Activated CD4-positive, alpha-beta T cell treated with anti-CD3 and anti-CD28 coated beads, Interleukin-2, amount 50 U/mL, for 16 hours (primary cell): ENCODE results near the gene GNG14.
A peak's percentile ranks its signal among the peaks of the same experiment; 100 is the strongest.
"Not testable (repeated sequence)": the region's sequence is repeated elsewhere in the genome, so short reads cannot be mapped to it uniquely, and the experiment has no call there.

Experiments
- DNase-seq: peaks from one replicate; pipeline ENCODE4 v3.0.0-alpha.2; 2020

GNG14 gene

DNA sequence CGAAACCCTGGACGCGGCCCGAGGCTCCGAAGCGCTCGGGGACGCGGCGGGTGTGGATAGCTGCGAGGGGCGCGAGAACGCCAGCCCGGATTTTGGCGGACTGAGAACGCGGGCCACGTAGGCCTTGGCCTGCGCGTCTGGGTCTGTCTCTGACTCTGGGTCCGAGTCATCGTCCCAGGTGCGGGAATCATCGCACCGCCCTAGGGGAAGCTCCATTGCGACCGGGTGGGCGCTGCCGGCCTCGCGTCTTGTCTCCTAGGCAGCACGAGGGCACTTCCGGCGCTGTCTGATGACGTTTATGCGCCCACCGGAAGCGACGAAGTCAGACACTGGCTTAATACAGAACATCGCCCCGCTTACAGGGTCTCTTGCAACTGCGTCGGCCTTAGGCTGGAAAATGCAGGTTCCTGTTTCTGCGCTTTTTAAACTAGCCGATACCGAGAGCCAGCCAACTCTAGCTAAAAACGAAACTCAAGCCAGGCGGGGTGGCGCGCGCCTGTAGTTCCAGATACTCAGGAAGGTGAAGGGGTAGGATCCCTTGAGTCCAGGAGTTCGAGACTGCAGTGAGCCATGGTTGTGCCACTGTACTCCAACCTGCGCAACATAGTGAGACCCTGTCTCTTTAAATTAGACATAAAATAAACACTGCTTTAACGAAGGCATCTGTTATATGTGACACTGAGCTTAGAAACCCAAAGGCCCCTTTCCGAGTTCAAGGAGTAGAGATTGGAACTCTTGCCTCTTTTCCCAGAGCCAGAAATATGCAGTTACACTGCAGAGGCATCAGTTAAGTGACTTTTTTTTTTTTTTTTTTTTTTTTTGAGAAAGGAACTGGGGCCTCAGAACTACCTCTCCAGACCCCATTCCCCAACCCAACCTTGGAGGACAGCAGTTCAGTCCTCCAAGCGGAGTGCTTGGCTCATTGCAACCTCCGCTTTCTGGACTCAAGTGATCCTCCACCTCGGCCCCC is 8.9 kb downstream of the GNG14 start, which contains the start of gene FBXW9:
Gene FBXW9 (minus strand): TSS at position 266 of the 970 bp plus-strand sequence. CDS start 50 bp downstream, at position 216.
- DNase-seq: peak; percentile 95

DNA sequence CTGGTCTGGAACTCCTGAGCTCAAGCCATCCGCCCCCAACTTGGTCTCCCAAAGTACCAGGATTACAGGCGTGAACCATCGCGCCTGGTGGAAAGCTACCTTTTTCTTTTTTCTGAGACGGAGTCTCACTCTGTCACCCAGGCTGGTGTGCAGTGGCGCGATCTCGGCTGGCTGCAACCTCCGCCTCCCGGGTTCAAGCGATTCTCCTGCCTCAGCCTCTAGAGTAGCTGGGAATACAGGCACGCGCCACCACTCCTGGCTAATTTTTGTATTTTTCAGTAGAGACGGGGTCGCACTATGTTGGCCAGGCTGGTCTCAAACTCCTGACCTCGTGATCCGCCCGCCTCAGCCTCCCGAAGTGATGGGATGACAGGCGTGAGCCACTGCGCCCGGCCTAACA is 9.6 kb downstream of the GNG14 start:
- DNase-seq: not testable (repeated sequence)

DNA sequence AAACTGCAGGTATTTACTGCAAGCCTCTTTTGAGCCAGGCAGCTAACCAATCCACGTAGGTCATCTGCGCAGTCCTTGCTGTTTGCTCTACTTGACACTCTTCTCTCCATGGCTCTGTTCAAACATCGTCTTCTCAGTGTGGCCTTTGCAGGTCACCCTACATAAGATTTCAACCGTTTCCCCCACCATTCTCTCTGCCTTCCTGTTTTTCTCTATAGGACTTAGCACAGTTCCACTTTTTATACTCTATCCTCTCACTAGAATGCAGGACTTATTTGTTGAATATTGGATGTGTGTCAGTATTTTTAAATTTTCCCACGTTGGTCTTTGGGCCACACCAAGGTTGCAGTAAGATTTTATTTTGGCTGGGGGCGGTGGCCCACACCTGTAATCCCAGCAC is 10.3 kb downstream of the GNG14 start:
- DNase-seq: no peak

DNA sequence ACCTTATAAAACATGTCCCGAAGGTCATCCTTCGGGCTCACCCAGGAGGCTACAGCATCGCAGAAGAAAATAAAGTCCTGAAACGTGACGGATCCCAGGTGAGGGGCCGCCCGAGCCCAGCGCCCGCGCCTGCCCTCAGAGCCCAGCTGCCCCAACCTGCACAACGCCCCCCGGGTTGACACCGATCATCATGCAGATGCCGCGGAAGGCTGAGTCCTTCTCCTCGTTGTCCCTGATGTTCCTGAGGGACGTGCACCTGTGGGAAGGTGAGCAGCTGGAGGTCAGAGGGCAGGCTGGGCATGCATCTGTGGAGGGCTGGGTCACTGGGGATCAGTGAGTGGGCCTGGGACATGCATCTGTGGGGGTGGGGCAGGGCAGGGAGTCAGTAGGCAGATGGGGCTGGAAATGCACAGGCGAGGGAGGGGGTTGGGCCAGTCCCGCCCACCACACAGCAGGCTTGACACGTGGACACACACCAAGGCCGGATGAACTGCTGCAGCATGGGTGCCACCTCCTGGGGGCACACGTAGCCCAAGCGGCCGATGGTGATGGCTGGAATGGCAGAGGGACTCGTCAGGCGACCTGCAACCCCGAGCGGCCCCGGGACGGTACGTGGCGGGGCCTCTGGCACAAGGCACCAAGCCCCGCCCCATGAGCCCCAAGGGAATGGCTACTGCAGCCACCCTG is 13.9 kb downstream of the GNG14 start:
- DNase-seq: no peak

DNA sequence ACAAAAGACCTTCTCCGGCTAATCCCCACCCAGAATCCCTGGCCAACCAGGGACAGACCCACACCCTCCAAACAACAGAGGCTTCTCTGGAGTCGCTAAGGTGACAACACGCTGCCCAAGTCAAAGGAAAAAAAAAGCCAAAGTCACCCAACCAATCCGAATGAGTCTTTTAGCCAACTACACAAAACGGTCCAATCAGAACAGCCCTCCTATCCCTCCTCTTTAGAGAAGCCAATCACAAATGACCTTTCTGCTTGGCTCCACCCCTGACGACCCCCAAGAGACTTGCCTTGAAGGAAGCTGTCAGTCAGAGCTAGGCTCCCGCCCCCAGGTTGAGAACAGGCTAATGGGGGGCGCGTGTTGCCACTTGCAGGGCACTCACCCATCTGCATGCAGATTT is 15.2 kb downstream of the GNG14 start:
- DNase-seq: peak; percentile 45

DNA sequence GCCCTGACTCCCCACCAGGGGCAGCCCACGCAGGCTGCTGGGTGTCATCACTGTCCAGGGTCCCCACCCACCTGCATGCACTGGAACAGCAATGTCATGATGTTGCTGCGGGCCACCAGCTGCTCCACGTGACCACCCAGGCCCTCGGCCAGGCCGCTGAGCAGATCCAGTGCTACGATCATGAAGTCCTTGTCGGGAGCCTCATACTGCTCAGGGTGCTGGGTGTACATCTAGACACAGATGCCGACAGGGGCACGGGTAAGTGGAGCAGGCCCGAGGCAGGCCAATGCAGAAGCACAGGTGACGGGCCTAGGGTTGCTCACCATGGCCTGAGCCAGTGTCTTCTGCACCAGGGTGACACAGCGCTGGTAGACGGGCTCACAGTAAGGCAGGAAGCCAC is 17.4 kb downstream of the GNG14 start:
- no peak for DNase-seq

DNA sequence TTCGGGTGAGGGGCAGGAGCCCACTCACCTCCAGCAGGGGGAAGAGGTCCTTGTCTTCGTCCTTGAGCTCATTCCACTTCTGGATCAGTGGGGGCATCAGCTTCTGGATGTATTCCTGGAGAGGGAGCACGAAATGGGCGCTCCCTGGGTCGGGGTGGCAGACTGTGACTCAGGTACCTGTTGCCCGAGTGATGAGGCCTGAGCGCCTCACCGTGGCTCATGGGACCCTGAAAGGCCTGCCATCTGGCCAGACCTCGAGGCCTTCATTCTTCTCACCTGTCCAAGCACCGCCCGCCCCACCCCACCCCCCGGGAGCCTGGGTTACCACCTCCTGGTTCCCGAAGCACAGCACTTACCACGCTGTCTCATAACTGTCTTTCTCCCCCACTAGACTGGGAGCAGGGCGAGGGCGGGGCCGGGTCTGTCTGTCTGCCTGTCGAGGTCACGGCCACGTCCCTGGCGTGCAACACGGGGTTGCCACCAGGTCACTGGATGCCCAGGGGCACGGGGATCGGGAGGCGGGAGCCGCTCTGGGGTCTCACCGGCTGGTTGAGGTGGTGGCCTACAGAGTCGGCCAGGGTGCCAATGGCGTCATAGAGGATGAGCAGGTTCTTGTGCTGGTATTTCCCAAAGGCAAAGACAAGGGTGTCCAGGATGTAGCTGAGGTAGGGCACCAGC is 18.0 kb downstream of the GNG14 start:
- DNase-seq: no peak

DNA sequence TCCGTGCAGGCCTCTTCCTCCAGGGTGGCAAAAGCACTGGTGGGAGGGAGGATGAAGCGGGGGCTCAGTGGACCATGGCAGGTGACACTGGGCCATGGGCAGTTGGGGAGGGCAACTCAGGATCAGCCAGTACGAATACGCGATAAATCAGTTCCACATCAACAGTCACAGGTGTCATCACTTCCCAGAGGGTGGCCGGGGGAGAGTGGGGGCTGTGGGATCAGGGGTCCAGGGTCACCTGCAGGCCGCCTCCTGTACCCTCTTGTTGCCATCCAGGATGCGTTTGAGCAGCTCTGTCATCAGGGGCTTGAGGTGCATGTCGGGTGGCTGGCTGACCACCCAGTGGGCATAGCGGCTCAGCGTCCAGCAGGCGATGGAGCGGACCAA is 18.5 kb downstream of the GNG14 start:
- no peak for DNase-seq

DNA sequence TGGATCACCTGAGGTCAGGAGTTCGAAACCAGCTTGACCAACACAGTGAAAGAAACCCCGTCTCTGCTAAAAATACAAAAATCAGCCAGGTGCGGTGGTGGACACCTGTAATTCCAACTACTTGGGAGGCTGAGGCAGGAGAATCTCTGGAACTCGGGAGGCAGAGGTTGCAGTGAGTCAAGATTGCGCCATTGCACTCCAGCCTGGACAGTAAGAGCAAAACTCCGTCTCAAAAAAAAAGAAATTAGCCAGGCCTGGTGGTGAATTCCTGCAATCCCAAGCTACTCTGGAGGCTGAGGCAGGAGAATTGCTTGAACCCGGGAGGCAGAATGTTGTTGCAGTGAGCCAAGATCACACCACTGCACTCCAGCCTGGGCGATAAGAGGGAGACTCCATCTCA is 20.8 kb downstream of the GNG14 start:
- DNase-seq: no peak

DNA sequence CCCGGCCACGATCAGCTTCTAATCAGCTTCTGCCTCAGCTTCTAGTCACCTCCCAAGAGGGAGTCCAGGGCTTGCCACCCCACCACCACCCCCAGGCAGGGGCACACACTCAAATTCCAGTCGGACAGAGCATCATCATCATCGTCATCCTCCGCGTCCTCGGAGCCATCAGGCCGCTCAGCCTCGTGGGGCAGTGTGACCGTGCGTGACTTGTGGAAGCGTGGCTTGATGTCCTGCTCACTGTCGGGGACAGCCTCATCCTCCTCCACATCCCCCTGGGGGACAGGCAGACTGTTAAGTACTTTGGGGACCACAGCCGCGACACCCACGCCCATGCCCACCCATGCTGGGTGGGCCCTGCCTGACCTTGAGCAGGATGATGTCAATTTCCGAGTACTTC is 23.4 kb downstream of the GNG14 start:
- DNase-seq: no peak

DNA sequence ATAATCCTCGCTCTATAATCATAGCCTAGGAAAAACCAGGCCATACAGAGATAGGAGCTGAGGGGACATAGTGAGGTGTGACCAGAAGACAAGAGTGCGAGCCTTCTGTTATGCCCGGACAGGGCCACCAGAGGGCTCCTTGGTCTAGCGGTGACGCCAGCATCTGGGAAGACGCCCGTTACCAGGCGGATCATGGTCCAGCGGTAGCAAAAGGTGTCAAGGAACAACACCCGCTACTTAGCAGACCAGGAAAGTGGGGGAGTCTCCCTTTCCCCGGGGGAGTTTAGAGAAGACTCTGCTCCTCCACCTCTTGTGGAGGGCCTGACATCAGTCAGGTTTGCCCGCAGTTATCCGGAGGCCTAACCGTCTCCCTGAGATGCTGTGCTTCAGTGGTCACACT is 24.3 kb downstream of the GNG14 start:
- not testable (repeated sequence) for DNase-seq

DNA sequence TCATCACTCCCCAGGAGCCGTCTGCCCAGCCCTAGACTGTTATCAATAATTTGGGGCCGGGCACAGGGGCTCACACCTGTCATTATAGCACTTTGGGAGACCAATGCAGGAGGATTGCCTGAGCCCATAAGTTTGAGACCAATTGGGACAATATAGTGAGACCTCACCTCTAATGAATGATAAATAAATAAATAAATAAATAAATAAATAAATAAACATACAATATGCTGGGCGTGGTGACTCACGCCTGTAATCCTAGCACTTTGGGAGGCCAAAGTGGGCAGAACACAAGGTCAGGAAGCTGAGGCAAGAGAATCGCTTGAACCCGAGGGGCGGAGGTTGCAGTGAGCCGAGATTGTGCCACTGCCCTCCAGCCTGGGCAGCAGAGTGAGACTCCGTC is 25.5 kb downstream of the GNG14 start:
- DNase-seq: not testable (repeated sequence)

DNA sequence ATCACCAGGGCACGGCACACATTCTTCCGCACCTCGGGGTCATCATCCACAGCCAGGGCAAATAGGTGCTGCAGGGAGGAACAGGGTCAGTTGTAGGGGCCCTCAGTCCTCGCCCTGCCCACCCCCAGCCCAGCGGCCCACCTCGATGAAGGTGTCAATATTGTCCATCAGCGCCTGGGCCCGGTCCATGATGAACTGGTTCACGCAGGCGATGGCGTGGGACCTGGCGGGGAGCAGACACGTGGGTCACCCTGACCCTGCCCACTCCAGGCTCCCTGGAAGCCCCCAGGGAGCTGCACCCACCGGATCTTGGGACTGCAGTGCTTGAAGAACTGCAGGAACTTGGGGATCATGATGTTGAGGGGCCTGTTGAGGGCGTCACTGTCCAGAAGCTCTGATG is 27.3 kb downstream of the GNG14 start:
- no peak for DNase-seq

DNA sequence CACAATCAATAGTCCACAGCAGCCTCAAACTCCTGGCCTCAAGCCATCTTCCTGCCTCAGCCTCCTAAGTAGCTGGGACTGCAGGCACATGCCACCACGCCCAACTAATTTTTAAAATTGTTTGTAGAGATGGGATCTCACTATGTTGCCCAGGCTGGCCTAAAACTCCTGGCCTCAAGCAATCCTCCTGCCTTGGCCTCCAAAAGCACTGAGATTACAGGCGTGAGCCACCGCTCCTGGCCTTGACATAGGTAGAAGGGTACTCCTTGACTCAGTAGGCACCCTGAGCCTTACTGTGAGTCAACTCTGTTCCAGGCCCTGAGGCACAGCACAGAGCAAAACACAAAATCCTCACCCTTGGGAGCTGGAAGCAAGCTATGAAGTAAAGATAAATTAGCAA is 28.1 kb downstream of the GNG14 start:
- no peak for DNase-seq

DNA sequence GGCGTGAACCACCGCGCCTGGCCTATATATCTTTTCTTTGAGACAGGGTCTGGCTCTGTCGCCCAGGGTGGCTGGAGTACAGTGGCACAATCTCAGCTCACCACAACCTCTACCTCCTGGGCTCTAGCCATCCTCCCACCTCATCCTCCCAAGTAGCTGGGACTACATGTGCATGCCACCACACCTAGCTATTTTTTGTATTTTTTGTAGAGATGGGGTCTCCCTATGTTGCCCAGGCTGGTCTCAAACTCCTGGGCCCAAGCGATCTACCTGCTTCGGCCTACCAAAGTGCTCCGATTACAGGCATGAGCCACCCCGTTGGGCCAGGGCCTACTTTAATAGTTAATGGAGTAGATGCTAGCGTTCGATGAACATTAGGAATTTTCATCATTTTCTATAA is 32.5 kb downstream of the GNG14 start:
- DNase-seq: no peak

DNA sequence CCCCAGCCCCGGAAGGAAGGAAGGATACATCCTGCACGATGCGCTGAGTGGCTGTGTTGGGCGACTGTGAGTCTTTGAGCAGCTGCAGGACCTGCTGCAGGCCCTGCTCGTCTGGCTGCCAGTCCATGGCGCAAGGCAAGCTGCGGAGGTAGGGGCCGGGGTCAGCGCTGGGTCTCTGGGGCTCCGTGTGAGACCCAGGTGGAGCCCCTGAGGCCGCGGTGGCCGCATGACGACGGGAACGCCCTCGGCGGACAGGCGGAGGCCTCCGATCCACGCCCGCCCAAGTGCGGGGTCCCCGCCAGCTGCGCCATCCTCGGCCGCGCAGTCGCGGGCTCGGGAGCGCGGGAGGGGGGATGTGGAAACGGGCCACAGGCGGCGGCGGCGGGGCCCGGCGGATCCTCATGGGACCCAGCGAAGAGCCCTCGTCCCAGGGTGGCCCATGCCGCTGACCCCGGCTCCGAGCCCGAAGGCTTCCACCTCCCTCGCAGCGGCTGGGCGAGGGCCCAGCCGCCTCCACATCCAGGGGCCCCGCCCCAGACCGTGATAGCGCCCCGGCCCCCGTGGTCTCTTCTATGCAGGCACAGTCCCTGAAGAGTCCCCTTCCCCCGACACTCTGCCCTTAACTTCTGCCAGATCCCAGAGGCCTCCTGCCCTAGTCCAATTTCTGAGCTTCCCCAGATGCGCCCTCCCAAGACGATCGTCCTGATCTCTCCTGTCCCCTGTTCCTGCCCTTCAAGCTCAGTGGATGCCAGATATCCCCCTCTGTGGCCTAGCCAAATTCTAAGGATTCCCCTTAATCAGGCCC is 33.3 kb downstream of the GNG14 start:
- DNase-seq: no peak

DNA sequence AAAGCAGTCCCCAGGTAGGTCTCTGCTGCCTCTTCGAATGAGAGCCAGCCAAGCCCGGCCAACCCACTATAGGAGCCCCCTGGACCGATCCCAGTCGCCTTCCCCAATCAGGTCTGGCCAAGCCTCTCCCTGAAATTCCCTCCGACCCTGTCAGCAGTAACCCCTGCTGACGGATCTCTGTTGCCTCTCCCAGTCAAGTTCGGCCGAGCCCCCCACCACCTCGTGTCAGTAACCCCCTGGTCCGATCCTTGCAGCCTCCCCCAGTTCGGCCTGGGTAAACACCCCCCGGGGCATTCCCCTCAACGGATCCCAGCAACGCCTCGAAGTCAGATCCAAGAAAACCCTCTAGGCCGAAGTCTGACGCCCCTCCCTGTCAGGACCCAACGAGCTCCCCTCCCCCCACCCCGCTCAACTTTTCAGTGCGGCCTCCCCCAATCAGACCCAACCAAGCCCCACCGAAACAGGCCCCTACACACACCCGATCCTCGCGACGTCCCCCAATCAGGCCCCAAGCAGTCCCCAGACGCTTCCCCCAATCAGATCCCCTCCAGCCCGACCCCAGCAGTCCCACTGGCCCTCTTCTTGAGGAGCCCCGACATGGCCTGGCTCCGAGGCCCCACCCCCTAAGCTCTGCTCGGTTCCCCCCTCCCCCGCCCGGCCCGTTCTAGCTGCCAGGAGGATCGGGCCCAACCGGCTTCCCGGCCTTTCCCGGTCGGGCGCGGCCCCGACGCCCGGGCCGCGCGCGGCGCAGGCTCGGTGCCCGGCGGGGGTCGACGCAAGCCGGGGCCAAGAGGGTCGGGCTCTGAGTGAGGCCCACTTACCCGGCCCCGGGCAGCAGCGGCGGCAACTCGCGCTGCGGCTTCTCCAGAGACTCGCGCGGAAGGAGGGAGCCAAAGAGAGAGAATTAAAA is 34.1 kb downstream of the GNG14 start:
- peak; percentile 55 for DNase-seq

DNA sequence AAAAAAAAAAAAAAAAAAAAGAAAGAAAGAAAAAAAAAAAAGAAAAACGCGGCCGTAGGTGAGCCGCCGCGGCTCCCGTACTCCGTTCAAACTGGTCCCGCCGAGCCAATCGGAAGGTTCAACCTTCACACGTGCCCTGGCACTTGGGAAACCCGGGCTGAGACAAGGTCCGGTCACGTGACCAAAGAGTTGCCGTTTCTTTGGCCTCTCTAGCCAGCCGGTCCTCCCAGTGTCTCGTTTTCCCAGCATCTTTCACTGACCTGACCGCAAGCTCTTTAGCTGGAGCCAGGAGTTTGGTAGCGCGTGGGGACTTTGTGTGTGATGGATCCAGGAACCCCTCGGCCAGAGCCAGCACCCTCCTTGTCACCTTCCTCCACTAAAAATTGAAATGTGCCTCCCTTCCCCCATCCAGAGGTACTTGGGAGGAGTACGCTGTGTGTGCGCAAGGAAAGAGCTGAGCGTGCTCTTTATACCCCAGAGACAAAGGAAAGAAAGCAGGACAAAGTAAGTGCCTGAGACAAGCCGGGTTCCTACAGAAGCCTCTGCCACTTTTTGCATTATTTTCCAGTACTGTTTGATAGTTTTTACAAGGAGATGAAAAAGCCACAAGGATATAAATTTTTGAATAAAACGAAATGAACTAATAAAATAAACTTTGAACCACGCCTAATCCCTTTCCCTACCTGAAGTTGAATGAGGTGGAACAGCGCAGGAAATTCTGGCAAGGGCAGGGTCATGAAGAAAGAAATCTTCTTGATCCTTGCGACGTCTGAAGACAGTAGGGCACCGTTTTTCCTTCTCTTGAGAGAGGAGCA is 35.0 kb downstream of the GNG14 start:
- DNase-seq: peak; percentile 98

DNA sequence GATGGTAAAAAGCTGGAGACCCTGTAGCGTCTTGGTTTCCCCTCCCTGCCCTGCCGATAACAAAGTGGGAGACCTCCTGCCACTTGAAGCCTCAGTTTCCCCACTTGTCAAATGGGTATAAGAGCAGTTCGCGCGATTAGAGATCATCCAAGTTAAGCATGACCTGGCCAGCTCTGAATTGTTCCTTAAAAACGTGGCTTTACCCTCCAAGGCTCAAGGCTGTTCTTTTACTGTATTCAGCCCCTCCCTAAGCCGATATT is 35.5 kb downstream of the GNG14 start:
- DNase-seq: no peak

DNA sequence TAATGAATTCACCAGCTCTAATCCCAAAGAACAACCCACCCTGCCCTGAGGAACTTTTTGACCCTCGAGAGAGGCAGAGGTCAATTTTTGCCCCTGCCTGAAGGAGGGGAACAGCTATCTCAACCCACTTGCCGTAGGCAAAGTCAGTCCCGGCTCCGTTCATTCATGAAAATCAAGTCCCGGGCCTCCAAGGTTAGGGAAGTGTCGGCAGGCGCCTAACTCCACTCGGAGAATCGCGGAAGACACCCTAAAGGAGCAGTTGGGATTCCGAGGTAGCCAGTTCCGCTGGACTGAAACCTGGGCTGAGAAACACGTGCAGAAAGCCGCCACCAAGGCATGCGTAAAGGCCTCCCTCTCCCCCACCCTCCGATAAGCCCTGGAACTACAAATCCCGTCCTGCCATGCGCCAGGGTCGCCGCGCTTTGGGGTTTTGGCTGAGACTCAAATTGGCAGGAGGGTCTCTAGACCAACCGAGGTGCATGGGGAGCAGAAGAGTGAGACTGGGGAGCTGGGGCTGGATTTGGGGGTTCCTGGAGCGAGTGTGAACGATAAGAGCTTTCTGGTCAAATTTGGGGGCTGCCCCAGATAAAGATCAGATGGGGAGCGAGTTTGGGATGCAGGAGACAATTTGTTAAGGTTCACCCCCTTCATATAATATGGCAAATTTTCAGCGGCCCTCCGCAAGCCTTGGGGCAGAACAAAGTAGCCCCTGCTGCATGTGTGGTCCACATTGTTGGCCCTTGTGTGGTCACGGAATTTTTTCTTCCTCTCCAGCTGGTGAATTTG is 36.0 kb downstream of the GNG14 start, which contains the start of gene TNPO2:
Gene TNPO2 (minus strand): TSS at position 292 of the 786 bp plus-strand sequence. CDS start 2,955 bp downstream, outside the sequence.
- peak; percentile 85 for DNase-seq
